ENCODE data around the gene PIGX.
"Not testable (repeated sequence)": the region's sequence is repeated elsewhere in the genome, so short reads cannot be mapped to it uniquely, and the experiment has no call there.

PIGX gene

GRCh38 chr3:196706327-196706726 lies 5.8 kb upstream of the PIGX start:
- DNase-seq (ENCODE audit: low read depth), result no peak

DNA sequence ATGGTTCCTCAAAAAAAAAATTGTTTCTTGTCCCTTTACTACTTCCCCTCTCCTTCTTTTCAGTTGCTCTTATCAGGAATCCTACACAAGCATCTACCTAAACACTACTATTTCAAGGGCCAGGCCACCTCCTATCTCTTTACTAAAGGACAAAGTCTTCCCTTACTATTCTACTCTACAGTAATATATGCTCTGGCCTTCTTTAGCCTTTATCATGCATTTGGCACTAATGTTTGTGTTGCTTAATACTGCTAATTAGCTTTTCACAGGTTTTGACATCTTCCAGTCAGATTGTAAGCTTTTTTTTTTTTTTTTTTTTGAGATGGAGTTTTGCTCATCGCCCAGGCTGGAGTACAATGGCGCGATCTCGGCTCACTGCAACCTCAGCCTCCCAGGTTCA lies 5.4 kb upstream of the PIGX start:
- DNase-seq (ENCODE audit: low read depth), result no peak

GRCh38 chr3:196707566-196707965 lies 4.6 kb upstream of the PIGX start:
- no peak for DNase-seq (ENCODE audit: low read depth)

GRCh38 chr3:196708467-196708866 lies 3.7 kb upstream of the PIGX start:
- DNase-seq (ENCODE audit: low read depth), result no peak

GRCh38 chr3:196712514-196713413 lies 587 bp downstream of the PIGX start:
- no peak for DNase-seq (ENCODE audit: low read depth)

DNA sequence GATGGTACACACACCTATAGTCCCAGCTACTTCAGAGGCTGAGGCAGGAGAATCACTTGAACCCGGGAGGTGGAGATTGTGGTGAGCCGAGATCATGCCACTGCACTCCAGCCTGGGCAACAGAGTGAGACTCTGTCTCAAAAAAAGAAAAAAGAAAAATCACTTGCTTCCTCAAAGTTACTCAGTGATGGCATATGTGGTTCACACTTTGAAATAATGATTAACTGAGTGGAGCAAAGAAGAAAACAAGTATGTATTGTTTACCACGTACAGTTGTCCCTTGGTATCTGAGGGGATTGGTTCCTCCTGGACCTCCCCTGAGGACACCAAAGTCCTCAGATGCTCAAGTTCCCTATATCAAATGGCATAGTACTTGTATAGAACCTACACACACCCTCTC lies 5.0 kb downstream of the PIGX start:
- DNase-seq (ENCODE audit: low read depth), result not testable (repeated sequence)

GRCh38 chr3:196721097-196721496 lies 8.9 kb downstream of the PIGX start:
- DNase-seq (ENCODE audit: low read depth), result no peak

- DNase-seq (ENCODE audit: low read depth), result no peak
Measured at GRCh38 chr3:196726788-196727675, 14.9 kb downstream of the PIGX start.

- no peak for DNase-seq (ENCODE audit: low read depth)
Measured at GRCh38 chr3:196735751-196736150, 23.6 kb downstream of the PIGX start.

DNA sequence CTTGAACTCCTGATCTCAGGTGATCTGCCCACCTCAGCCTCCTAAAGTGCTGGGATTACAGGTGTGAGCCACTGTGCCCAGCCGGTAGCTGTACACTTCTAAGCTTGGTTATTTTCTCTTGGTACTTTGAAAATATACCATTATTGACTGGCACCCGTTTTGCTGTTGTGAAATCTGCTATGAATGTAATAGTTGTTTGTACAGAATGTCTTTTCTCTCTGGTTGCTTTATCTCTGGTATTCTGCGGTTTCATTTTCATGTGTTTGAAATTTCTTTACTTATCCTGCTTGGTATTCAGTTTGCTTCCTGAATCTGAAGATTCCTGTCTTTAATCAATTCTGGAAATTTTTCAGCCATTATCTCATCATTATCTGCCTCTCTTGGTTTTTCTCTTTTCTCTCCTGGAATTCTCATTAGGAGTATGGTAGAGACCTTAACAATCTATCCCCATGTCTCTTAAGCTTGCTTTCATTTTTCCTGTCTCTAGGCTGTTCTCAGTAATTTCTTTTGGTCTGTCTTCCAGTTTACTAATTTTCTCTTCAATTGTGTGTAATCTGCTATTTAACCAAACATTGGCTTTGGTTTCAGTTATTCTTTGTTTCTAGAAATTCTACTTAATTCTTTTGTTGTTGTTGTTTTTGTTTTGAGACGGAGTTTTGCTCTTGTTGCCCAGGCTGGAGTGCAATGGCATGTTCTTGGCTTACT lies 24.6 kb downstream of the PIGX start:
- no peak for DNase-seq (ENCODE audit: low read depth)

- DNase-seq (ENCODE audit: low read depth), result no peak
Measured at GRCh38 chr3:196737655-196738054, 25.5 kb downstream of the PIGX start.

- no peak for DNase-seq (ENCODE audit: low read depth)
Measured at GRCh38 chr3:196739671-196740480, 27.7 kb downstream of the PIGX start, which contains the start of gene PAK2. TSS of gene PAK2 (plus strand) at chr3:196739857. CDS start at chr3:196782647, 42,790 bp downstream.

DNA sequence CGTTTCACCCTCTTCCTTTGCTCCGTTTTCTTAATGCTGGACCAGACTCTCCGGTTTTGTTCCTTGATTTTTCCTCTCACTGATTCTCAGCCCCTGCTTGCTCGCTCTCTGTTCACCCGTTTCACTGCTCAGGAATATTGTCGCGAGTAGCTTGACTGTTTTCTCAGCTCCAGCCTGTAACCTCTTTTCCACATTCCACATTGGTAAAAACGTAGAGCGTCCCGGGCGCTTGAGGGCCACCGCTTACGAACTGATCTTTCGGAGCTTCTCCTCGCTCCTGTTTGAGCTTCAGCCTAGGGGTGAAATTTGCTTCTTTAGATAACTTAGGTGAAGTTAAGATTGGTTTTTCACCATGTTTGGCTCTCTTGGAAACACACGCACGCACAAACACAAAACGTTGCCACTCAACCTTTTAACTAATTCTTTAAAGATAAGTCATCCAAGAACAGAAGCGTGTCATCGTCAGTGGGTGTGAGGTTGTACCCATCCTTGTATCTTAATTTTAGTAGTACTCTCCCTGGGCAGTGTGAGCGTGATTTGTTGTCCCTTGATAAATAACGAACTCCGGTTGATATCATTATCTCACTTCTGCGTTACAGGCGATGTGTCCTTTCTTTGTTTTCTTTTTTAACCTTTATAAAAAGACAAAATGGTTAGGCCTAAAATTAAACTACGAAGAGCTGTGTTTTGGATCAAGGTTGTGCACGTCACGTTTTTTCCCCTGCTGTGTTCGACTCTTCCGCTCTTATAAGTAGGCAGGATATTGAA lies 28.5 kb downstream of the PIGX start:
- no peak for DNase-seq (ENCODE audit: low read depth)

- no peak for DNase-seq (ENCODE audit: low read depth)
Measured at GRCh38 chr3:196741249-196741889, 29.2 kb downstream of the PIGX start.

- DNase-seq (ENCODE audit: low read depth), result not testable (repeated sequence)
Measured at GRCh38 chr3:196743569-196743968, 31.4 kb downstream of the PIGX start.

DNA sequence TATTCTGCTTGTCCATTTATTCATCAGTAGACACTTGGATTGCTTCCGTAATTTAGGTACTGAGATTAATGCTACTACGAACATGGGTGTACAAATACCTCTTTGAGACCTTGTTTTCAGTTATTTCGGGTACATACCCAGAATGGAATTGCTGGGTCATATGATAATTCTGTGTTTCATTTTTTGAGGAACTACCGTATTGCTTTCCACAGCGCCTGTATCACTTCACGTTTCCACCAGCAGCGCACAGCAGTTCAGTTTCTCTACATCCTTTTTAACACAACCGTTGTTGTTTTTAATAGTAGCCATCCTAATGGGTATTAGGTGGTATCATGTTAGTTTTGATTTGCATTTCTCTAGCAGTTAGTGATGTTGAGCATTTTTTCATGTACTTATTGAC lies 36.9 kb downstream of the PIGX start:
- DNase-seq (ENCODE audit: low read depth), result no peak

- no peak for DNase-seq (ENCODE audit: low read depth)
Measured at GRCh38 chr3:196753201-196753600, 41.0 kb downstream of the PIGX start.

- DNase-seq (ENCODE audit: low read depth), result no peak
Measured at GRCh38 chr3:196754091-196754981, 42.2 kb downstream of the PIGX start.

DNA sequence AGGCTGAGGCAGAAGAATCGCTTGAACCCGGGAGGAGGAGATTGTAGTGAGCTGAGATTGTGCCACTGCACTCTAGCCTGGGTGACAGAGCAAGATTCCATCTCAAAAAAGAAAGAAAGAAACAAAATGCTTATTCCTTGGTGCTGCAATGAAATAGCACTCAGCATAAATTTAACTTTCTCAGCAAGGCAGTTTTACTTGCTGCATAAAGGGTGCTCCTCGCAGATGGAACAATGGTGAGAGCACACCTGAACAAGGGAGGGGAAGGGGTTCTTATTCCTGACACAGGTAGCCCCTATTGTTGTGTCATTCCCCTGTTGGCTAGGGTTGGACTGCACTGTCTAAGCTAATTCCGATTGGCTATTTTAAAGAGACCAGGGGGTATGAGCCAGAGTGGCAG lies 44.6 kb downstream of the PIGX start:
- DNase-seq (ENCODE audit: low read depth), result no peak
